Measurements from ENCODE around the gene TGFB2. TPM values are rescaled to one million over a fixed set of nuclear protein-coding genes. Genes with fewer than 3 reads are reported as not detected.

The TGFB2 gene
- total RNA-seq, 1 donor from 2014 or later, result 34.4 TPM

- no peak for TF ChIP-seq CTCF (IDR thresholded peaks at IDR 0.05; ENCODE audit: insufficient read depth, low read length, poor library complexity, severe bottlenecking)
- no peak overlapping the region for H3K4me3 ChIP-seq (ENCODE audit: low read depth, low read length)
- DNase-seq (ENCODE audit: low read depth), result no peak
These were observed 114.3 kb downstream of the TGFB2 start for GRCh38 chr1:218459450-218459849.

GRCh38 chr1:218459878-218460711 is 115.0 kb downstream of the TGFB2 start:
- no peak for DNase-seq (ENCODE audit: low read depth)
- no peaks in the 10 kb centered on the region for H3K27me3 ChIP-seq (ENCODE audit: control insufficient read depth, insufficient read depth, low read length)
- no peaks in the 10 kb centered on the region for H3K36me3 ChIP-seq (ENCODE audit: control insufficient read depth, insufficient read depth, low read length)
- TF ChIP-seq CTCF (IDR thresholded peaks at IDR 0.05; ENCODE audit: insufficient read depth, low read length, poor library complexity, severe bottlenecking), result no peak
- no peak overlapping the region for H3K4me3 ChIP-seq (ENCODE audit: low read depth, low read length)

More at GRCh38 chr1:218459450-218459849, 114.3 kb downstream of the TGFB2 start:
- no peaks in the 10 kb centered on the region for H3K27me3 ChIP-seq (ENCODE audit: control insufficient read depth, insufficient read depth, low read length)
- no peaks in the 10 kb centered on the region for H3K36me3 ChIP-seq (ENCODE audit: control insufficient read depth, insufficient read depth, low read length)

GRCh38 chr1:218461351-218461750 is 116.2 kb downstream of the TGFB2 start:
- Histone ChIP-seq H3K27me3 (ENCODE audit: control insufficient read depth, insufficient read depth, low read length) (no peaks in the 10 kb centered on the region), H3K36me3 (ENCODE audit: control insufficient read depth, insufficient read depth, low read length) (no peaks in the 10 kb centered on the region), H3K4me3 (ENCODE audit: low read depth, low read length) (no peak overlapping the region)
- DNase-seq (ENCODE audit: low read depth), result no peak
- TF ChIP-seq CTCF (IDR thresholded peaks at IDR 0.05; ENCODE audit: insufficient read depth, low read length, poor library complexity, severe bottlenecking), result no peak

GRCh38 chr1:218462116-218462515 is 117.0 kb downstream of the TGFB2 start:
- no peak for TF ChIP-seq CTCF (IDR thresholded peaks at IDR 0.05; ENCODE audit: insufficient read depth, low read length, poor library complexity, severe bottlenecking)
- H3K27me3 ChIP-seq (ENCODE audit: control insufficient read depth, insufficient read depth, low read length), result no peaks in the 10 kb centered on the region
- H3K36me3 ChIP-seq (ENCODE audit: control insufficient read depth, insufficient read depth, low read length), result no peaks in the 10 kb centered on the region
- H3K4me3 ChIP-seq (ENCODE audit: low read depth, low read length), result no peak overlapping the region
- no peak for DNase-seq (ENCODE audit: low read depth)

- no peak for DNase-seq (ENCODE audit: low read depth)
These were observed 117.5 kb downstream of the TGFB2 start for GRCh38 chr1:218462587-218462986.

More at GRCh38 chr1:218462587-218462986, 117.5 kb downstream of the TGFB2 start:
- no peak for TF ChIP-seq CTCF (IDR thresholded peaks at IDR 0.05; ENCODE audit: insufficient read depth, low read length, poor library complexity, severe bottlenecking)
- H3K27me3 ChIP-seq (ENCODE audit: control insufficient read depth, insufficient read depth, low read length), result no peaks in the 10 kb centered on the region
- no peak overlapping the region for H3K4me3 ChIP-seq (ENCODE audit: low read depth, low read length)
- no peaks in the 10 kb centered on the region for H3K36me3 ChIP-seq (ENCODE audit: control insufficient read depth, insufficient read depth, low read length)

Data from kidney epithelial cell (primary cell).